ENCODE measurements around the gene KPNB1. TPM values are rescaled to one million over a fixed set of nuclear protein-coding genes. Genes with fewer than 3 reads are reported as not detected.

Gene KPNB1
- total and polyA plus RNA-seq, 2 experiments from 2014 or later = 274 to 599 TPM

DNA sequence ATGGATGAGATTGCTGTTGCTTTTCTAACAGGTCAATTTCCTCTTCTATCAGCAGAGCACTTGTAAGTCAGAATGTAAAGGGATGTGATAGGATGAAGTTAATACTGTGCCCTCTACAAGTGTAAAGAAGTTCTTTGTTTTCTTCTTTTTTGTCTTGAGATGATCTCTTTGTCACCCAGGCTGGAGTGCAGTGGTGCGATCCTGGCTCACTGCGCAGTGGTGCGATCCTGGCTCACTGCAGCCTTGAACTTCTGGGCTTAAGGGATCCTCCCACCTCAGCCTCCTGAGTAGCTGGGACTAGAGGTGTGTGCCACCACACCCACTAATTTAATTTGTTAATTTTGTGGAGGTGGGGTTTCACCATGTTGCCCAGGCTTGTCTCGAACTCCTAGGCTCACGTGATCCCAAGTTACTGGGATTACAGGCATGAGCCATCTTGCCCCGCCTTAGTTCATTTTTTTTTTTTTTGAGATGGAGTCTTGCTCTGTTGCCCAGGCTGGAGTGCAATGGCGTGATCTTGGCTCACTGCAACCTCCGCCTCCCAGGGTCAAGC, 21.6 kb upstream of the KPNB1 start:
- Mint-ChIP-seq H3K9me3 (no peaks in the 10 kb centered on the region), H3K4me1 (no peaks in the 10 kb centered on the region), H3K27me3 (ENCODE audit: insufficient read depth, low read depth, poor library complexity) (peaks cover 2% of the 10 kb centered on the region), H3K27ac (no peak overlapping the region), H3K36me3 (ENCODE audit: low read depth) (peaks cover 7% of the 10 kb centered on the region), H3K4me3 (no peak overlapping the region; the same call in 2 of the 3 replicates)
- no peaks in the 10 kb centered on the region for H3K36me3 ChIP-seq (ENCODE audit: insufficient read depth)
- DNase-seq (ENCODE audit: low spot score) = no peak
- H3K9me2 ChIP-seq (ENCODE audit: insufficient read depth) = no peaks in the 10 kb centered on the region
- H3K27me3 ChIP-seq (ENCODE audit: insufficient read depth) = no peaks in the 10 kb centered on the region
- no peaks in the 10 kb centered on the region for H3F3A ChIP-seq (replicated peaks; ENCODE audit: low read depth)
- H2AFZ ChIP-seq = no peak overlapping the region
- ATAC-seq = no peak
- no peaks in the 10 kb centered on the region; the same call in 1 of the 2 replicates for H4K20me1 ChIP-seq (replicated peaks; ENCODE audit: insufficient read depth)
- H3K4me2 ChIP-seq = no peak overlapping the region
- H3K79me2 ChIP-seq (replicated peaks; ENCODE audit: insufficient read depth) = no peaks in the 10 kb centered on the region
- no peaks in the 10 kb centered on the region for H3K4me1 ChIP-seq (ENCODE audit: insufficient read depth)
- TF ChIP-seq, protein P1, sequence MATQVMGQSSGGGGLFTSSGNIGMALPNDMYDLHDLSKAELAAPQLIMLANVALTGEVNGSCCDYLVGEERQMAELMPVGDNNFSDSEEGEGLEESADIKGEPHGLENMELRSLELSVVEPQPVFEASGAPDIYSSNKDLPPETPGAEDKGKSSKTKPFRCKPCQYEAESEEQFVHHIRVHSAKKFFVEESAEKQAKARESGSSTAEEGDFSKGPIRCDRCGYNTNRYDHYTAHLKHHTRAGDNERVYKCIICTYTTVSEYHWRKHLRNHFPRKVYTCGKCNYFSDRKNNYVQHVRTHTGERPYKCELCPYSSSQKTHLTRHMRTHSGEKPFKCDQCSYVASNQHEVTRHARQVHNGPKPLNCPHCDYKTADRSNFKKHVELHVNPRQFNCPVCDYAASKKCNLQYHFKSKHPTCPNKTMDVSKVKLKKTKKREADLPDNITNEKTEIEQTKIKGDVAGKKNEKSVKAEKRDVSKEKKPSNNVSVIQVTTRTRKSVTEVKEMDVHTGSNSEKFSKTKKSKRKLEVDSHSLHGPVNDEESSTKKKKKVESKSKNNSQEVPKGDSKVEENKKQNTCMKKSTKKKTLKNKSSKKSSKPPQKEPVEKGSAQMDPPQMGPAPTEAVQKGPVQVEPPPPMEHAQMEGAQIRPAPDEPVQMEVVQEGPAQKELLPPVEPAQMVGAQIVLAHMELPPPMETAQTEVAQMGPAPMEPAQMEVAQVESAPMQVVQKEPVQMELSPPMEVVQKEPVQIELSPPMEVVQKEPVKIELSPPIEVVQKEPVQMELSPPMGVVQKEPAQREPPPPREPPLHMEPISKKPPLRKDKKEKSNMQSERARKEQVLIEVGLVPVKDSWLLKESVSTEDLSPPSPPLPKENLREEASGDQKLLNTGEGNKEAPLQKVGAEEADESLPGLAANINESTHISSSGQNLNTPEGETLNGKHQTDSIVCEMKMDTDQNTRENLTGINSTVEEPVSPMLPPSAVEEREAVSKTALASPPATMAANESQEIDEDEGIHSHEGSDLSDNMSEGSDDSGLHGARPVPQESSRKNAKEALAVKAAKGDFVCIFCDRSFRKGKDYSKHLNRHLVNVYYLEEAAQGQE (IDR thresholded peaks at IDR 0.05; ENCODE audit: unreplicated experiment) = no peak
- TF ChIP-seq CREB1 (CRISPR knock-in tag; IDR thresholded peaks at IDR 0.05; ENCODE audit: low read depth) (no peak), JUNB (IDR thresholded peaks at IDR 0.05; ENCODE audit: unreplicated experiment) (no peak), EZH2phosphoT487 (IDR thresholded peaks at IDR 0.05; ENCODE audit: unreplicated experiment) (no peak), NANOG (IDR thresholded peaks at IDR 0.05; ENCODE audit: borderline replicate concordance) (no peak), STAT1 (IDR thresholded peaks at IDR 0.05; ENCODE audit: unreplicated experiment) (no peak), EZH2 (IDR thresholded peaks at IDR 0.05; ENCODE audit: low read depth, unreplicated experiment) (no peak), ZNF331 (CRISPR knock-in tag; IDR thresholded peaks at IDR 0.05; ENCODE audit: low read depth) (no peak), POLR2AphosphoS5 (IDR thresholded peaks at IDR 0.05; ENCODE audit: low read depth) (no peak), ZNF114 (CRISPR knock-in tag; IDR thresholded peaks at IDR 0.05) (no peak)
- TF ChIP-seq, protein P2, sequence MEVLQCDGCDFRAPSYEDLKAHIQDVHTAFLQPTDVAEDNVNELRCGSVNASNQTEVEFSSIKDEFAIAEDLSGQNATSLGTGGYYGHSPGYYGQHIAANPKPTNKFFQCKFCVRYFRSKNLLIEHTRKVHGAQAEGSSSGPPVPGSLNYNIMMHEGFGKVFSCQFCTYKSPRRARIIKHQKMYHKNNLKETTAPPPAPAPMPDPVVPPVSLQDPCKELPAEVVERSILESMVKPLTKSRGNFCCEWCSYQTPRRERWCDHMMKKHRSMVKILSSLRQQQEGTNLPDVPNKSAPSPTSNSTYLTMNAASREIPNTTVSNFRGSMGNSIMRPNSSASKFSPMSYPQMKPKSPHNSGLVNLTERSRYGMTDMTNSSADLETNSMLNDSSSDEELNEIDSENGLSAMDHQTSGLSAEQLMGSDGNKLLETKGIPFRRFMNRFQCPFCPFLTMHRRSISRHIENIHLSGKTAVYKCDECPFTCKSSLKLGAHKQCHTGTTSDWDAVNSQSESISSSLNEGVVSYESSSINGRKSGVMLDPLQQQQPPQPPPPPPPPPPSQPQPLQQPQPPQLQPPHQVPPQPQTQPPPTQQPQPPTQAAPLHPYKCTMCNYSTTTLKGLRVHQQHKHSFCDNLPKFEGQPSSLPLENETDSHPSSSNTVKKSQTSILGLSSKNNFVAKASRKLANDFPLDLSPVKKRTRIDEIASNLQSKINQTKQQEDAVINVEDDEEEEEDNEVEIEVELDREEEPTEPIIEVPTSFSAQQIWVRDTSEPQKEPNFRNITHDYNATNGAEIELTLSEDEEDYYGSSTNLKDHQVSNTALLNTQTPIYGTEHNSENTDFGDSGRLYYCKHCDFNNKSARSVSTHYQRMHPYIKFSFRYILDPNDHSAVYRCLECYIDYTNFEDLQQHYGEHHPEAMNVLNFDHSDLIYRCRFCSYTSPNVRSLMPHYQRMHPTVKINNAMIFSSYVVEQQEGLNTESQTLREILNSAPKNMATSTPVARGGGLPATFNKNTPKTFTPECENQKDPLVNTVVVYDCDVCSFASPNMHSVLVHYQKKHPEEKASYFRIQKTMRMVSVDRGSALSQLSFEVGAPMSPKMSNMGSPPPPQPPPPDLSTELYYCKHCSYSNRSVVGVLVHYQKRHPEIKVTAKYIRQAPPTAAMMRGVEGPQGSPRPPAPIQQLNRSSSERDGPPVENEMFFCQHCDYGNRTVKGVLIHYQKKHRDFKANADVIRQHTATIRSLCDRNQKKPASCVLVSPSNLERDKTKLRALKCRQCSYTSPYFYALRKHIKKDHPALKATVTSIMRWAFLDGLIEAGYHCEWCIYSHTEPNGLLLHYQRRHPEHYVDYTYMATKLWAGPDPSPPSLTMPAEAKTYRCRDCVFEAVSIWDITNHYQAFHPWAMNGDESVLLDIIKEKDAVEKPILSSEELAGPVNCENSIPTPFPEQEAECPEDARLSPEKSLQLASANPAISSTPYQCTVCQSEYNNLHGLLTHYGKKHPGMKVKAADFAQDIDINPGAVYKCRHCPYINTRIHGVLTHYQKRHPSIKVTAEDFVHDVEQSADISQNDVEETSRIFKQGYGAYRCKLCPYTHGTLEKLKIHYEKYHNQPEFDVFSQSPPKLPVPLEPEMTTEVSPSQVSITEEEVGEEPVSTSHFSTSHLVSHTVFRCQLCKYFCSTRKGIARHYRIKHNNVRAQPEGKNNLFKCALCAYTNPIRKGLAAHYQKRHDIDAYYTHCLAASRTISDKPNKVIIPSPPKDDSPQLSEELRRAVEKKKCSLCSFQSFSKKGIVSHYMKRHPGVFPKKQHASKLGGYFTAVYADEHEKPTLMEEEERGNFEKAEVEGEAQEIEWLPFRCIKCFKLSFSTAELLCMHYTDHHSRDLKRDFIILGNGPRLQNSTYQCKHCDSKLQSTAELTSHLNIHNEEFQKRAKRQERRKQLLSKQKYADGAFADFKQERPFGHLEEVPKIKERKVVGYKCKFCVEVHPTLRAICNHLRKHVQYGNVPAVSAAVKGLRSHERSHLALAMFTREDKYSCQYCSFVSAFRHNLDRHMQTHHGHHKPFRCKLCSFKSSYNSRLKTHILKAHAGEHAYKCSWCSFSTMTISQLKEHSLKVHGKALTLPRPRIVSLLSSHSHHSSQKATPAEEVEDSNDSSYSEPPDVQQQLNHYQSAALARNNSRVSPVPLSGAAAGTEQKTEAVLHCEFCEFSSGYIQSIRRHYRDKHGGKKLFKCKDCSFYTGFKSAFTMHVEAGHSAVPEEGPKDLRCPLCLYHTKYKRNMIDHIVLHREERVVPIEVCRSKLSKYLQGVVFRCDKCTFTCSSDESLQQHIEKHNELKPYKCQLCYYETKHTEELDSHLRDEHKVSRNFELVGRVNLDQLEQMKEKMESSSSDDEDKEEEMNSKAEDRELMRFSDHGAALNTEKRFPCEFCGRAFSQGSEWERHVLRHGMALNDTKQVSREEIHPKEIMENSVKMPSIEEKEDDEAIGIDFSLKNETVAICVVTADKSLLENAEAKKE (CRISPR knock-in tag; IDR thresholded peaks at IDR 0.05) = no peak
- TF ChIP-seq, protein P3, sequence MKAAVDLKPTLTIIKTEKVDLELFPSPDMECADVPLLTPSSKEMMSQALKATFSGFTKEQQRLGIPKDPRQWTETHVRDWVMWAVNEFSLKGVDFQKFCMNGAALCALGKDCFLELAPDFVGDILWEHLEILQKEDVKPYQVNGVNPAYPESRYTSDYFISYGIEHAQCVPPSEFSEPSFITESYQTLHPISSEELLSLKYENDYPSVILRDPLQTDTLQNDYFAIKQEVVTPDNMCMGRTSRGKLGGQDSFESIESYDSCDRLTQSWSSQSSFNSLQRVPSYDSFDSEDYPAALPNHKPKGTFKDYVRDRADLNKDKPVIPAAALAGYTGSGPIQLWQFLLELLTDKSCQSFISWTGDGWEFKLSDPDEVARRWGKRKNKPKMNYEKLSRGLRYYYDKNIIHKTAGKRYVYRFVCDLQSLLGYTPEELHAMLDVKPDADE (IDR thresholded peaks at IDR 0.05) = no peak
- TF ChIP-seq, protein P4, sequence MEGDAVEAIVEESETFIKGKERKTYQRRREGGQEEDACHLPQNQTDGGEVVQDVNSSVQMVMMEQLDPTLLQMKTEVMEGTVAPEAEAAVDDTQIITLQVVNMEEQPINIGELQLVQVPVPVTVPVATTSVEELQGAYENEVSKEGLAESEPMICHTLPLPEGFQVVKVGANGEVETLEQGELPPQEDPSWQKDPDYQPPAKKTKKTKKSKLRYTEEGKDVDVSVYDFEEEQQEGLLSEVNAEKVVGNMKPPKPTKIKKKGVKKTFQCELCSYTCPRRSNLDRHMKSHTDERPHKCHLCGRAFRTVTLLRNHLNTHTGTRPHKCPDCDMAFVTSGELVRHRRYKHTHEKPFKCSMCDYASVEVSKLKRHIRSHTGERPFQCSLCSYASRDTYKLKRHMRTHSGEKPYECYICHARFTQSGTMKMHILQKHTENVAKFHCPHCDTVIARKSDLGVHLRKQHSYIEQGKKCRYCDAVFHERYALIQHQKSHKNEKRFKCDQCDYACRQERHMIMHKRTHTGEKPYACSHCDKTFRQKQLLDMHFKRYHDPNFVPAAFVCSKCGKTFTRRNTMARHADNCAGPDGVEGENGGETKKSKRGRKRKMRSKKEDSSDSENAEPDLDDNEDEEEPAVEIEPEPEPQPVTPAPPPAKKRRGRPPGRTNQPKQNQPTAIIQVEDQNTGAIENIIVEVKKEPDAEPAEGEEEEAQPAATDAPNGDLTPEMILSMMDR (conservative IDR thresholded peaks at IDR 0.05; ENCODE audit: low read depth in 2 of 2) = no peak
- H3K27ac ChIP-seq (ENCODE audit: low read depth) = no peak overlapping the region
- H3K4me3 ChIP-seq = no peak overlapping the region
